HuH-7.5 (cell line): Measurements from ENCODE around the gene ISL2.

Experiments
- DNase-seq: peaks from one replicate; pipeline ENCODE4 v3.0.0; 2011; ENCODE audit warnings: low spot score

Gene ISL2

DNA sequence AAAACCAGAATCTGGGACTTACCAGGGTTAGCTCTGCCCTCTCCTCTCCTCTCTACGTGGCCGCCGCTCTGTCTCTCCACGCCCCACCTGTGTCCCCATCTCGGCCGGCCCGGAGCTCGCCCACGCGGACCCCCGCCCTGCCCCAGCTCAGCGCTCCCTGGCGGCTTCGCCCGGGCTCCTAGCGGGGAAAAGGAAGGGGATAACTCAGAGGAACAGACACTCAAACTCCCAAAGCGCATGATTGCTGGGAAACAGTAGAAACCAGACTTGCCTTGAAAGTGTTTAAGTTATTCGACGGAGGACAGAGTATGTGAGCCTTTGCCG is 5.4 kb downstream of the ISL2 start:
- DNase-seq: no peak

GRCh38 chr15:76342382-76343201 is 6.0 kb downstream of the ISL2 start:
- DNase-seq: peak; percentile 22

GRCh38 chr15:76343313-76343996 is 6.9 kb downstream of the ISL2 start:
- DNase-seq: peak; percentile 36

- no peak for DNase-seq
Measured at GRCh38 chr15:76344893-76345582, 8.5 kb downstream of the ISL2 start.

GRCh38 chr15:76345583-76345879 is 9.0 kb downstream of the ISL2 start:
- DNase-seq: no peak

DNA sequence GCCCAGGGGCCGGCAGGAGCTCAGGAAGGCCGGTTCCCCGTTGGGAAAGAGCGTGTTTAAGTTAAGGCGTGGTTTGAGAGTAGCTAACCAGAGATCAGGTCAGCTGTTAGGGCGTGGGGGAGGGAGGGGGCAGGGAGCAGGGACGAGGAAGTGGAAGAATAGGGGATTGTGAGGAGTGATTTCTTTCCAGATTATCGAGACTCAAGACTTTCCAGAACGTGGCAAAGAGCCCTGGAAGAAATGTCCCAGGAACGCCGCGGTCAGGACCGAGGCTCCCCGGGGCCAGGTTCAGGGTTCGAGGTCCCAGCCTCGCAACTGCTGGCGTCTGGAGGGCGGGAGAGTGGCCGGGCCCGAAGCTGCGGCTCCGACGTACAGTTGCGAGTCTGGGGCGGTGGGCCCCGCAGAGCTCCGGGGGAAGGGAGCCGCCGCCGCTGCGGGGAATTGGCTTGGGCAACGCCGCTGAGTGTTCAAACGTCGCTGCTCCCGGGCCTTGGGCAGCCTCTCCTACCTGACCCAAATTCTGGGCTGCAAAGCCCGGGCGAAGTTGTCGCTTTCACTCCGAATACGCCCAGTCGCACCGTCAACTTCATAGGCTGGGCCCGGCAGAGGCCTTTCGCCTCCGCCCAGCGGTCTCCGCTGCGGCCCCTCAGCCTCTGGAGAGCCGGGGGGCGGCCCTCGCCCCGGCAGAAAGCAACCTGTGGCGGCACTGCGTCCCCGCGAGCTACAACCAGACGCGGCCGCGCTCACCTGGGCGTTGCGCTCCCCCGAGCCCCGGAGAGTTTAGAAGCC is 9.5 kb downstream of the ISL2 start:
- DNase-seq: peak; percentile 93

- no peak for DNase-seq
Measured at GRCh38 chr15:76346669-76347481, 10.3 kb downstream of the ISL2 start.

- DNase-seq: no peak
Measured at GRCh38 chr15:76347482-76348055, 11.0 kb downstream of the ISL2 start.

DNA sequence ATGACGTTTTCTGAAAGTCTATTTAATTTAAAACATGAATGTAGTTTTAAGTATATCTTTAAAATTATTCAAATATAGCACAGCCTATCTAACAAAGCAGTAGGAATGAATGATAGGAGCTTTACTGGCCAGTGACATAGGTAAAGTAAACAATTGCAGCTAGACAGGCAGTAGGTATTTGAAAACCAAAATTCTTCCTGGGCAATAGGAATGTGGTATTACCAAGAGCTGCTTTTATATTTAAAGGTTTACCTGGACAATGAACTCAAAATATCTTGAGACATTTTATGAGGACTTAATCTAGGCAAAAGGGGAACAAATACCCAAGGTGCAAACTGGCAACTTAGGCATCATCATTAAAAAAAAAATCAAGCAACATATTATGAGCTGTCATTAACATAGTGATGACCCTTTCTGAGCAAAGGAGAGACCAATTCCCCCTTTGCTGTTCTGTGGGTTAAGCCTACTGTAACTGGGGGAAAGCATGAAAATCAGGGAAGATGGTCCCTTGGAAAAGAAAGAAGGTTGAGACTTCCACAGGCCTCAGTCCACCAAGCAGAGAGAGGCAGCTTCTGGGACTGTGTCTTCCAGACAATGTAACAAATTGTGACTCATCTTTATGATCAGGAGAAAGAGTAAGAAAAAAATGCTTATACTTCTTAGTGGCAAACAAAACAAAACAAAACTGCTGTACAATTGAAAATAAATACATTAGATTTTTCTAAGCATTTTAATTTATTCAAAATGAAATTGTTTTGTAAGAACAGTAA is 12.9 kb downstream of the ISL2 start:
- DNase-seq: no peak

DNA sequence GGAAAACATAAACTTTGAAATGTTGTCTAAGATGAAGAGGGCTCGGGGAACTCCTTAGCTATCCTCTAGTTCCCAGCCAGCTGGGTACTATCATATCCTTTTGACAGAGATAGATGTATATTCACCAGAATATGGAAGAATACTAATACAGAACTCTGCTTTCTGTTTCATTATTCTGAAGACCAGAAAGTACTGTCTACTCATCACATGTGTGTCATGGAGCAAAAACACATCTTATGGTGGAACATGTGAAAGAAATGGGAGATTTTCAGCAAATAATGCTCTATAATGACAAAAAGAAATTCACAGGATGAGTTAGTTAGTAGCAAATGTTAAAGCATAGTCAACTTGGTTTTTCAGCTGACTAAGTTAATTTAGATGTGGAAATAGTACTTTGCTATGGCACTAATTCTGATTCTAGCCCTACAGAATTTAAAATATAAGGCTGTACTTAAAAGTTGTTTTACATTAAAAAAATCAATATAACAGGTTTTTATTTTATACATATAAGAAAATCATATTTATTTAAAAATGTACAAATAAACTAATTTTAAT is 16.5 kb downstream of the ISL2 start:
- DNase-seq: no peak

DNA sequence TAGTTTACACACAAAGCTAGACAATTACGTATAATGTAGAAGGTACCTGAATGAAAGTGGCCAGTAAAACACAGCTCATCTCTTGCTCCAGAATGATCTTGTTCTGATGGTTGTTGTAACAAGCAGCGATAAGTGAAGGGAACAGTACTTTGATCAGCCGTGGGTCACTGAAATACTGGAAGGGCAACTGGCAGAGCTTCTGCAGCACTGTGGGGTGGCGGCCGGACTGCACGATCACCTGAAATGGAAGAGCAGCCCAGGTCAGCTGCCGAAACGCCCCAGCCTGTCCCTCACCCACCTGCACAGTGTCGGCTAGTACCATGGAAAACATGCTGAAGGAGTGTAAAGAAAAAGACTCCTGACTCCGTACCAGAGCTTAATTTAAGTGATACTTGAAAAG is 17.3 kb downstream of the ISL2 start:
- DNase-seq: no peak

DNA sequence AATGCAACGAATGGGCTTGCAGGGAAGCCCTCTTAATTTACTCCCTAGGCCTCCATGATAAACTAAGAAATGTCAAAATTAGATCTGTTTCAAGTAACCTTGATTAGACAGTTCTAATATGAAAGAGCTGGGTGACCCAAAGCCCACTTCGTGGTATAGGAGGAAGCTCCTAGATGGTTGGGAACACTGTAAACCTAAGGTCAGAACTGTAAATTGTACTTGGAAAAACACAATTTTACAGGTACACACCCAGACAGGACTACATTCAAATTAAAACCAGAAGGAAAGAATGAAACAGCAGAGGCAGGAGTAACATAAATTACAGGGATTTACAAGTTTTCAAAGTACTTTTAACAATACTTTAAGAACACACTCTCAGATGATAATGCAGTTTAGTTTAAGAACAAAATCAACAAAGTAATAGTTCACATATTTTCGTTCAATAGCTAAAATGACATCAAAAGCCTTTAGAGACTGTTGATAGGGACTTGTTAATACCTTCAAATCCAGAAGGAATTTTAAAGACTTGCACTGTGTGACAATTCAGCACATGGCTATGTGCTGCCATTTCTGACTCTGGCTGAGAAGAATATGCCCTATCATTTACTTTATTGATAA is 18.4 kb downstream of the ISL2 start:
- DNase-seq: no peak

DNA sequence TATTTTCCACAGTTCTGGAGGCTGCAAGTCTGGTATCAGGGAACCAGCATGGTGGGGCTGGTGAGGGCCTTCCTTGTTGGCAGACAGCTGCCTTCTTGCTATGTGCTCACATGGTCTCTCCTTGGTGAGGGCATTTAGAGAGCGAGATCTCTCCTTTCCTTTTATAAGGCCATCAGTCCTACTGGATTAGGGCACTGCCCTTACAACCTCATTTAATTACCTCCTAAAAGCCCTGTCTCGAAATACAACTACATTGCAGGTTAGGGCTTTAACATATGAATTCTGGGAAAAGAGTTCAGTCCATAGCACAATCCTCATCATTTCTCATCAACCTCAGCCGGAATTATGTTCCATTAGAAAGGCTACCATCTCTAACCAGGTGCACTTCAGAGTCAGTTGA is 21.9 kb downstream of the ISL2 start:
- DNase-seq: no peak

GRCh38 chr15:76359152-76359551 is 22.6 kb downstream of the ISL2 start:
- DNase-seq: no peak

DNA sequence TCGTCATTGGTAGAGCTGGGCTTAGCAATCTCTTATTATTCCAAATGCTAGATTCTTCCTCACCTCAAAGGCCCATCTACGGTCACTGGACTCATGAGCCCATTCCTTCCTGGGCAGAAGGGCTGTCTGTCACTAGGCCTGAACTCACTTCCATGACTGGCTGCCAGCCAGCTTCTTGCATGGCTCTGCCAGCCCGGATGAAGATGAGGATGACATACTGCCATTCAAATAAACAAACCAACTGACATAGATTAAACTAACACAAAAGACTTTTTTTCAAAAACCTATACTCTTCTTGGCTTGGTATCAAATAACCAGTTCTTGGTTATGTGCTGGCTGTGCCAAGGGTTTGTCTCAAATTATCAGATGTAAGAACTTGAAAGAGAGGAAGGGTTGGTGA is 23.8 kb downstream of the ISL2 start:
- DNase-seq: no peak

GRCh38 chr15:76363251-76363650 is 26.7 kb downstream of the ISL2 start:
- DNase-seq: no peak

- DNase-seq: no peak
Measured at GRCh38 chr15:76366714-76367113, 30.1 kb downstream of the ISL2 start.

DNA sequence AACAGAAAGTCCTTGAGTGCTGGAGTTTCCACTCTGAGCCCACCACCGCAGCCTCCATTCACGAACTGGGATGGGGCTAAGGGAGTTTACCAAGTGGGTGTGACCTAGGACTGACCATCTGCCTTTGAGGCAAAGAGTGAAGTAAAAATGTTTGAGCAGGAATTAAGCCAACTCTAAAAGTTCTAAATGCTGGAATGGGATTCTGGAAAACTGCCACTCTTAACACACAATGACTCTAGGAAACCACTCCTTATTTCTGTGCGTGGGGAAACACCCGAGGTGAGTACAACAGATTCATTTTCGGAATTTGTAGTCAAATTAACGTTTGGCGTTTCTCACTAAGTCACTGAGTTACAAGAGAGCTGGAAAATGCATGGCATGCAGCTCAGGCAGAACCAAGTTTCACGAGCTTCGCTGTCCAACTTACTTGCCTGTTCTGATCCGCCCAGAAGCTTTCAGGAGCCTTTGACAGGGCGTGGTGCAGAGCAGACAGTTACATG is 31.6 kb downstream of the ISL2 start:
- DNase-seq: no peak

GRCh38 chr15:76376029-76376428 is 39.5 kb downstream of the ISL2 start:
- DNase-seq: no peak

- peak; percentile 23 for DNase-seq
Measured at GRCh38 chr15:76376816-76377215, 40.2 kb downstream of the ISL2 start.
